HG02759 (cell line): ENCODE results near the gene OR2M2.

Source experiments
- ATAC-seq: cut with Tn5 transposase; IDR thresholded peaks from one replicate; pipeline ENCODE4 v1.9.1; 2021; ENCODE audit warnings: mild to moderate bottlenecking, moderate library complexity; ENCODE audit not compliant: unreplicated experiment

OR2M2 gene, protein sequence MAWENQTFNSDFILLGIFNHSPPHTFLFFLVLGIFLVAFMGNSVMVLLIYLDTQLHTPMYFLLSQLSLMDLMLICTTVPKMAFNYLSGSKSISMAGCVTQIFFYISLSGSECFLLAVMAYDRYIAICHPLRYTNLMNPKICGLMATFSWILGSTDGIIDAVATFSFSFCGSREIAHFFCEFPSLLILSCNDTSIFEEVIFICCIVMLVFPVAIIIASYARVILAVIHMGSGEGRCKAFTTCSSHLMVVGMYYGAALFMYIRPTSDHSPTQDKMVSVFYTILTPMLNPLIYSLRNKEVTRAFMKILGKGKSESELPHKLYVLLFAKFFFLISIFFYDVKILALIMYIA

DNA sequence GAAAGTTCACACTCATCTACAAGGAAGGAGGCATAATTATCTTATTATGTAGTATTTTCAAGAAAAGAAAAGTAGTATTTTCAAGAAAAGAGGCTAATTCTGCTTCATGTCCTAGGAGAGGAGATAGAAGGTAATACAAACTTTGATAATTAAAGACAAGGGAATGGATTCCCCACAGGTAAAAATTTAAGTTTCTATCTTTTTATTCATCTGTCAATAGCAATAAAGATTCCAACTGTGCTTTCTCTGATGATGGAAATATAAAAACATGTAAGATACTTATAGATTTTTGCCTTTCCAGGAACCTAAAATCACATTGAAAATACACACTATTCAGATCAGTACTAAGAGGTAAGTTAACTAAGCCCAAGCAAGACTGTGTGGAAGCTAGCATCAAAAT, at the start of gene OR2M2:
Gene OR2M2 (plus strand): TSS at position 301 of the 400 bp plus-strand sequence. CDS start 5,165 bp downstream, outside the sequence.
- ATAC-seq, result no peak

DNA sequence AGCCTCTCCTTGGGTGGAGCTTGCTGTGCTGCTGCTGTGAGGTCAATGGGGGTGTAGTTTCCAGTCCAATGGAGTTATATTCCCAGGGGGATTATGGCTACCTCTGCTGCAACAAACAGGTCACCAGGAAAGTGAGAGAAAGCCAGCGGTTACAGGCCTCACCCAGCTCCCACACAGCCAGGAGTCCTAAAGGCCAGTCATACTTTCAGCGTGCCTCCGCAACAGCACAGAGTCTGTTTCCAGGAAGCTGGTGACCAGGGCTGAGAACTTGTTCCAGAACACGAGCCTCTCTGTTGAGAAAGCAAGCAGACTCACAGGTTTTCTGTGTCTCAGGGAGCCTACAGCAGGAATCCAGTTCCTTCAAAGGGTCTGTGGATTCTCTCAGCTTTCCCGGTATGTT, 47.0 kb upstream of the OR2M2 start:
- ATAC-seq, result no peak

DNA sequence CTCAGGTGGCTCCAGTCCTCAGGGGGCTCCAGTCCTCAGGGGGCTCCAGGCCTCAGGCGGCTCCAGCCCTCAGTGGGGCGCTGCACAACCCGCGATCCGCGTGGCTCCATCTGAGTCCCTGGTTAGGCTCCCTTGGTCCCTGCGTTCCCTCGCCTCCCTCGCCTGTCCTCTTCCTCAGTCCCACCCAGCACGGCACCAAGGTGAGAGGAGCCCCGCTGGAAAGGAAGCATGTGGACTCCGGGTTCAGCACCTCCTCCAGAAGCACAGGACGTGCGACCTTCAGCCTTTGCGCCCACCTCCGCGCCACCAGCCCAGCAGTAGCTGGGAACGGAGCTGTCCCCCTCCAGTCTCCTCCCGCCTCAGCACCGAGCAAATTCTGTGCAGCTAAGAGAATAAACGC, 37.8 kb upstream of the OR2M2 start:
- no peak for ATAC-seq

DNA sequence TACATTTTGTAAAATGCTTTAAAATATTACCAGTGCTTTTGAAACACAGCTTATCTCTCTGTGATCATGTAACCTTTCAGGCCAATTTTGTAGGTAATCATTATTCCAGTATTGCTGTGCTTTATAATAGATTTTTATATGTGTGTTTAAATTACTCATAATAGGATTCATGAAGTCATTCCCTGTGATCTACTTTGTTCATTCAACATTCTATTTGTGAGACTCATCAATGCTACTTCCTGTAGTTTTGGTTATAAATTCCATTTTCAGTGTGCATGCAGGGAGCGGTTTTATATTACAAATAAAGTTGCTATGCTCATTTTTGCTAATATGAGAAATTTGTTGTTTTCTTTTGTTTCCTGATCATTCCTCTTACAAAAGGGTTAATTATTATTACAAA, 33.8 kb upstream of the OR2M2 start:
- no peak for ATAC-seq

- ATAC-seq, result no peak
Measured at GRCh38 chr1:248143311-248143710, 31.3 kb upstream of the OR2M2 start.

GRCh38 chr1:248144513-248145198, 30.0 kb upstream of the OR2M2 start, which contains the start of gene OR2M5:
Gene OR2M5 (plus strand): TSS chr1:248145148. CDS start chr1:248145148, 0 bp downstream.
- ATAC-seq, result no peak

GRCh38 chr1:248152056-248152827, 22.4 kb upstream of the OR2M2 start:
- no peak for ATAC-seq

DNA sequence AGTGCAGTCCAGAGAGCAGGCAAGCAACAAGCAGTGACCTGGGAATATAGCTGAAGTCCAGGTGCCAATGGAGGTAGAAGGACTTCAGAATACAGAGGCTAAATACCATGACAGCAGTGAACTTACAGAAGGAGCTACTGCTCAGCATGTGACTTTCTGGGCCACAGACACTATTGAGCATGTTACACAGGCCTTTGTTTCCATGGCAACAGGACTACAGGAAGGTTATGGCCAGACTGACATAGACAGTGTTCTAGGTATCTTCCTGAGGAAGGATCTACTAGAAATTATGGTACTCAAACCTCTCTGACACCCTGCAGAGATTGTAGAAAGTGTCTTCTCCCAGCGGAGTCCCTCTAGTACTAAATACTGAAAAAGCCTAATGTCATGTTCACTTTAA, 18.7 kb upstream of the OR2M2 start:
- no peak for ATAC-seq

- ATAC-seq, result no peak
Measured at GRCh38 chr1:248158758-248159157, 15.9 kb upstream of the OR2M2 start.

DNA sequence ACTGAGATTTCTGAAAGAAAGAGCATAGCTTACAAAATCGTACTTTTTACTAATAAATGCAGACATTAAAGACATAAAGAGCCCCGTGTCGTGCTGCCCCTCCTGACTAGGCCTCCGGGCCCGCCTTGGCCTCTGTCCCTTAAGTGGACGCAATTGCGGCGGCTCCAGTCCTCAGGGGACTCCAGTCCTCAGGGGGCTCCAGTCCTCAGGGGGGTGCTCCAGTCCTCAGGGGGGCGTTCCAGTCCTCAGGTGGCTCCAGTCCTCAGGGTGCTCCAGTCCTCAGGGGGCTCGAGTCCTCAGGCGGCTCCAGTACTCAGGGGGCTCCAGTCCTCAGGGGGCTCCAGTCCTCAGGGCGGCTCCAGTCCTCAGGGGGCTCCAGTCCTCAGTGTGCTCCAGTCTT, 10.6 kb upstream of the OR2M2 start:
- ATAC-seq, result no peak

DNA sequence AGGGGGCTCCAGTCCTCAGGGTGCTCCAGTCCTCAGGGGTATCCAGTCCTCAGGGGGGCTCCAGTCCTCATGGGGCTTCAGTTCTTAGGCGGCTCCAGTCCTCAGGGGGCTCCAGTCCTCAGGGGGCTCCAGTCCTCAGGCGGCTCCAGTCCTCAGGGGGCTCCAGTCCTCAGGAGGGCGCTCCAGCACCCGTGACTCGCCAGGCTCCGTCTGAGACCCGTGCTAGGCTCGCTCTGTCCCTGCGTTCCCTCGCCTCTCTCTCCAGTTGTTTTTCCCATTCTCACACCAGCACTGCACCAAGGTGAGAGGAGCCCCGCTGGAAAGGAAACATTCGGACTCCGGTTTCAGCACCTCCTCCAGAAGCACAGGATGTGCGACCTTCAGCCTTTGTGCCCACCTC, 9.4 kb upstream of the OR2M2 start:
- ATAC-seq, result no peak

DNA sequence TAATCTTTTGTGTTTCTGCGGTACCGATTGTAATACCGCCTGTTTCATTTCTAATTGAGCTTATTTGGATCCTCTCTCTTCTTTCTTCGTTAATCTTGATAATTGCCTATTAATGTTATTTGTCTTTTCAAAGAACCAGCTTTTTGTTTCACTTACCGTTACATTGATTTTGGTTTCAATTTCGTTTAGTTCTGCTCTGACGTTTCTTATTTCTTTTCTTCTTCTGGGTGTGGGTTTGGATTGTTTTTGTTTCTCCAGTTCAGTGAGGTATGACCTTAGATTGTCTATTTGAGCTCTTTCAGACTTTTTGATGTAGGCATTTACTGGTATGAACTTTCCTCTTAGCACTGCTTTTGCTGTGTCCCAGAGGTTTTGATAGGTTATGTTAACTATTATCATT, 9.4 kb downstream of the OR2M2 start:
- ATAC-seq, result no peak

GRCh38 chr1:248187363-248187762, 12.7 kb downstream of the OR2M2 start:
- no peak for ATAC-seq

- no peak for ATAC-seq
Measured at GRCh38 chr1:248189026-248189425, 14.4 kb downstream of the OR2M2 start.

DNA sequence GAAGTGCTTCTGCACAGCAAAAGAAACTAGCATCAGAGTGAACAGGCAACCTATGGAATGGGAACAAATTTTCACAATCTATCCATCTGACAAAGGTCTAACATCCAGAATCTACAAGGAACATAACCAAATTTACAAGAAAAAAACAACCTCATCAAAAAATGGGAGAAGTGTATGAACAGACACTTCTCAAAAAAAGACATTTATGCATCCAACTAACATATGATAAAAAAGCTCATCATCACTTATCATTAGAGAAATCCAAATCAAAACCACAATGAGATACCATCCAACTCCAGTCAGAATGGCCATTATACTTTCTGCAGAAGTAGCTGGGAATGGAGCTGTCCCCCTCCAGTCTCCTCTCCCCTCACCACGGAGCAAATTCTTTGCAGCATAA, 19.5 kb downstream of the OR2M2 start:
- no peak for ATAC-seq

- ATAC-seq, result no peak
Measured at GRCh38 chr1:248196965-248197364, 22.3 kb downstream of the OR2M2 start, which contains the start of gene OR2M3. Gene OR2M3 (plus strand): TSS chr1:248197265. CDS start chr1:248203068, 5,803 bp downstream.

DNA sequence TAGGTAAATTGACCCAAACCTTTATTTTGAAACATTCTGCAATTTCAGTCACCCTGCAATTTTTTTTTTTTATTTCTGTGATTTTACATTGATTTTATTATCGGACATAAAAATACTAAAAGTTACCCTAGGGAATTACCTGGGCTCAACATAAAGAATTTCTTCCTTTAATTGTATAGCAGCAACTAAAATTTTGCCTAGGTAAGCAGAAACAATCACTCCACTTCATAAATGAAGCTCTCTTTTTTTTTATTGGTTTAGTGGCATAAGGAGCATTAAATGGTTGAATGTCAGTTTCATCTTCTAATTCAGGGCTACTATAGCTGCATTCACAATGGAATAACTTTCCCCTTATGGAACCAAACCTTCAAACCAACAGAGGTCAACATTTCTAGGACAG, 41.3 kb downstream of the OR2M2 start:
- ATAC-seq, result no peak

DNA sequence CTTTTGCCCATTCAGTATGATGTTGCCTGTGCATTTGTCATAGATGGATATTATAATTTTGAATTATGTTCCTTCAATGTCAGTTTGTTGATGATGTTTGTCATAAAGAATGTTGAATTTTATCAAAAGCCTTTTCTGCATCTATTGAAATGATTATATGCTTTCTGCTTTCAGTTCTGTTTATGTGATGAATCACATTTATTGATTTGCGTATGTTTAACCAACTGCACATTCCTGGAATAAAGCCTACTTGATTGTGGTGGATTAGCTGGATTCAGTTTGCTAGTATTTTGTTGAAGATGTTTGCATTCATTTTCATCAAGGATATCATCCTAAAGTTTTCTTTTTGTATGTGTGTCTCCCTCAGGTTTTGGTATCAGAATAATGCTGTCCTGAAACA, 50.9 kb downstream of the OR2M2 start:
- ATAC-seq, result no peak

GRCh38 chr1:248229360-248229908, 54.8 kb downstream of the OR2M2 start:
- no peak for ATAC-seq
